Amniotic epithelial cell (primary cell): Measurements from ENCODE around the gene RGS7.
"Not testable (repeated sequence)": the region's sequence is repeated elsewhere in the genome, so short reads cannot be mapped to it uniquely, and the experiment has no call there.

ENCODE experiments used
- DNase-seq: peaks from one replicate; pipeline ENCODE4 v3.0.0-alpha.2; 2010; ENCODE audit warnings: low read depth

The RGS7 gene

GRCh38 chr1:240976685-240977084 lies 380.3 kb downstream of the RGS7 start:
- no peak for DNase-seq

GRCh38 chr1:240973875-240974274 lies 383.1 kb downstream of the RGS7 start:
- DNase-seq: no peak

- not testable (repeated sequence) for DNase-seq
Observed at GRCh38 chr1:240972059-240972458, 384.9 kb downstream of the RGS7 start.

- no peak for DNase-seq
Observed at GRCh38 chr1:240970253-240970652, 386.8 kb downstream of the RGS7 start.

GRCh38 chr1:240968864-240969263 lies 388.1 kb downstream of the RGS7 start:
- DNase-seq: no peak

- no peak for DNase-seq
Observed at GRCh38 chr1:240967070-240967724, 389.8 kb downstream of the RGS7 start.

GRCh38 chr1:240965581-240966091 lies 391.4 kb downstream of the RGS7 start:
- peak; percentile 7 for DNase-seq

- DNase-seq: no peak
Observed at GRCh38 chr1:240962086-240962485, 394.9 kb downstream of the RGS7 start.

GRCh38 chr1:240956424-240956823 lies 400.6 kb downstream of the RGS7 start:
- no peak for DNase-seq

- no peak for DNase-seq
Observed at GRCh38 chr1:240956020-240956419, 401.0 kb downstream of the RGS7 start.

- DNase-seq: no peak
Observed at GRCh38 chr1:240947438-240948224, 409.4 kb downstream of the RGS7 start.

- DNase-seq: peak; percentile 48
Observed at GRCh38 chr1:240946926-240947325, 410.1 kb downstream of the RGS7 start.

- no peak for DNase-seq
Observed at GRCh38 chr1:240942901-240943300, 414.1 kb downstream of the RGS7 start.

- DNase-seq: no peak
Observed at GRCh38 chr1:240941701-240942370, 415.2 kb downstream of the RGS7 start.

- no peak for DNase-seq
Observed at GRCh38 chr1:240936911-240937668, 419.9 kb downstream of the RGS7 start.

- no peak for DNase-seq
Observed at GRCh38 chr1:240935920-240936319, 421.1 kb downstream of the RGS7 start.

GRCh38 chr1:240931031-240931430 lies 426.0 kb downstream of the RGS7 start:
- DNase-seq: no peak

GRCh38 chr1:240928265-240928664 lies 428.7 kb downstream of the RGS7 start:
- DNase-seq: no peak

- no peak for DNase-seq
Observed at GRCh38 chr1:240927821-240928220, 429.2 kb downstream of the RGS7 start.

GRCh38 chr1:240925273-240925672 lies 431.7 kb downstream of the RGS7 start:
- DNase-seq: no peak

- DNase-seq: no peak
Observed at GRCh38 chr1:240917976-240918375, 439.0 kb downstream of the RGS7 start.

GRCh38 chr1:240914506-240914905 lies 442.5 kb downstream of the RGS7 start:
- no peak for DNase-seq
